IPS-15b (cell line): ENCODE results near the gene RASSF3.

Experiments used
- H3K27me3 ChIP-seq: one replicate; pipeline ENCODE4 v1.6.1; 2013; ENCODE audit warnings: low read length; ENCODE audit not compliant: control insufficient read depth, insufficient read depth
- H3K36me3 ChIP-seq: one replicate; pipeline ENCODE4 v1.6.1; 2013; ENCODE audit warnings: low read length; ENCODE audit not compliant: control insufficient read depth, insufficient read depth
- H3K4me1 ChIP-seq: one replicate; pipeline ENCODE4 v1.6.1; 2013; ENCODE audit warnings: mild to moderate bottlenecking, low read length; ENCODE audit not compliant: control insufficient read depth, insufficient read depth
- H3K4me3 ChIP-seq: one replicate; pipeline ENCODE4 v1.5.1; 2013; ENCODE audit warnings: low read depth, low read length
- H3K9ac ChIP-seq: one replicate; pipeline ENCODE4 v1.6.1; 2013; ENCODE audit warnings: low read depth, mild to moderate bottlenecking, low read length
- H3K9me3 ChIP-seq: one replicate; pipeline ENCODE4 v1.6.1; 2013; ENCODE audit warnings: mild to moderate bottlenecking, low read length; ENCODE audit not compliant: control insufficient read depth, insufficient read depth

Gene RASSF3

GRCh38 chr12:64745259-64745807 lies 135.0 kb downstream of the RASSF3 start:
- no peaks in the 10 kb centered on the region for H3K27me3 ChIP-seq
- peaks cover 9% of the 10 kb centered on the region for H3K36me3 ChIP-seq
- no peaks in the 10 kb centered on the region for H3K4me1 ChIP-seq
- no peak overlapping the region for H3K4me3 ChIP-seq
- H3K9me3 ChIP-seq = no peaks in the 10 kb centered on the region
- no peak overlapping the region for H3K9ac ChIP-seq

- Histone ChIP-seq H3K4me3 (no peak overlapping the region), H3K36me3 (peaks cover 8% of the 10 kb centered on the region), H3K4me1 (no peaks in the 10 kb centered on the region), H3K9me3 (no peaks in the 10 kb centered on the region), H3K9ac (no peak overlapping the region), H3K27me3 (no peaks in the 10 kb centered on the region)
Observed at GRCh38 chr12:64745980-64746379, 135.7 kb downstream of the RASSF3 start.

DNA sequence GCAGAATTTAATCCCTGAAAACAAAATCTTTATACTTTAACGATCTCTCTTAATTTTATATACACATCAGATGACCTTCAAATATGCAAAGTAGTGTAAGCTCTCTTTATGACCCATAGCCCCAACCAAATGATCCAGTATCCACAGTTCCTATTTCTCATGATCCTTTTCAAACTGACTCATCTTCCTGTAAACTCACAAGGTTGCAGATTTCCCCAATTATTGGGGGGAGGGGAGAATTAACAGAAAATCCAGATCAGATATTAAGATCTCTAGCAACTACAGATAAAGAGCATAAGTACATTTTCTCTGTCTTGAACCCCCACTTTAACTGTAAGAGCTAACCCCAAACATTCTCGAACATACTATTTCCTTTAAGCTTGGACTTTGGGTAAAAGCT lies 136.4 kb downstream of the RASSF3 start:
- H3K36me3 ChIP-seq = peaks cover 8% of the 10 kb centered on the region
- H3K9me3 ChIP-seq = no peaks in the 10 kb centered on the region
- H3K4me3 ChIP-seq = no peak overlapping the region
- no peak overlapping the region for H3K9ac ChIP-seq
- no peaks in the 10 kb centered on the region for H3K27me3 ChIP-seq
- H3K4me1 ChIP-seq = no peaks in the 10 kb centered on the region
